Measurements from ENCODE around the gene POLN.

Gene POLN

DNA sequence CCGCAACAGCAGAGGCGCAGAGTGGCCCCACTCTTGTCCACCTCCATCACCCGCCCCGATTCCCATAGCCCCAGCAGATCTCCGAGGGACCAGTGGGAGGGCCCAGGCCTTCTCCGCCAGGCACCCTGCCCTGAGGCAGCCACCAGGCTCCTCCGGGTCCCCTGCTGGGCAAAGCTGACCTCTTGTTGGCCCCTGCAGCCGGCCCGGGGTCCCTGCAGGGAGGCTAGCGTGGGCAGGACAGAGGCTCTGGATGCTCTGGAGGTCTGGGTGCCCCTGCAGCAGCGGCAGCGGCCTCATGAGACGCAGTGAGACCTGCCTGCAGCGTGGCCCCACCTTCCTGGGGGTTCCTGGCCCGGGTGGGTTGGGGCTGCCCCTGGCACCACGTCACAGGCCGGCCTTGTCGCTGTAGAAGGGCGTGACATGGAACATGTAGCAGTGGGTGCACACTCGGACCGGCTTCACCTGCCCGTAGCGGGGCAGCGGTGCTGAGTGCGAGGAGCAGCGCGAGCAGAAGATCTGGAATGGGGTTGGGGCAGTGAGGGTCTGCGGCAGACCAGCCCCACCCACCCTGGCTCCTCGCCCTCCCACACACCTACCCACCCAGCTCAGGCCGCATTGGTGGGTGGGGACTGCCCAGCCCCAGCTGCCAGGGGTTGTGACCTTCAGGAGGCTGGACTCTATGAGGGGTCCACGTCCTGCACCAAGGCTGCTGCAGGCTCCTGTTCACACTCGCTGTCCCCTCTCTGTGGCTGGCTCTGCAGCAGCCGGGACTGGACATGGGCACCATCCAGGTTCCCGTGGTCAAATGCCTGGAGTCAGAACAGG, 28.6 kb upstream of the POLN start:
- TF ChIP-seq, protein P1, sequence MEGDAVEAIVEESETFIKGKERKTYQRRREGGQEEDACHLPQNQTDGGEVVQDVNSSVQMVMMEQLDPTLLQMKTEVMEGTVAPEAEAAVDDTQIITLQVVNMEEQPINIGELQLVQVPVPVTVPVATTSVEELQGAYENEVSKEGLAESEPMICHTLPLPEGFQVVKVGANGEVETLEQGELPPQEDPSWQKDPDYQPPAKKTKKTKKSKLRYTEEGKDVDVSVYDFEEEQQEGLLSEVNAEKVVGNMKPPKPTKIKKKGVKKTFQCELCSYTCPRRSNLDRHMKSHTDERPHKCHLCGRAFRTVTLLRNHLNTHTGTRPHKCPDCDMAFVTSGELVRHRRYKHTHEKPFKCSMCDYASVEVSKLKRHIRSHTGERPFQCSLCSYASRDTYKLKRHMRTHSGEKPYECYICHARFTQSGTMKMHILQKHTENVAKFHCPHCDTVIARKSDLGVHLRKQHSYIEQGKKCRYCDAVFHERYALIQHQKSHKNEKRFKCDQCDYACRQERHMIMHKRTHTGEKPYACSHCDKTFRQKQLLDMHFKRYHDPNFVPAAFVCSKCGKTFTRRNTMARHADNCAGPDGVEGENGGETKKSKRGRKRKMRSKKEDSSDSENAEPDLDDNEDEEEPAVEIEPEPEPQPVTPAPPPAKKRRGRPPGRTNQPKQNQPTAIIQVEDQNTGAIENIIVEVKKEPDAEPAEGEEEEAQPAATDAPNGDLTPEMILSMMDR (IDR thresholded peaks at IDR 0.05) = no peak
- Histone ChIP-seq H3K27ac (no peak overlapping the region), H3K4me3 (no peak overlapping the region)
- DNase-seq (ENCODE audit: low spot score) = no peak

DNA sequence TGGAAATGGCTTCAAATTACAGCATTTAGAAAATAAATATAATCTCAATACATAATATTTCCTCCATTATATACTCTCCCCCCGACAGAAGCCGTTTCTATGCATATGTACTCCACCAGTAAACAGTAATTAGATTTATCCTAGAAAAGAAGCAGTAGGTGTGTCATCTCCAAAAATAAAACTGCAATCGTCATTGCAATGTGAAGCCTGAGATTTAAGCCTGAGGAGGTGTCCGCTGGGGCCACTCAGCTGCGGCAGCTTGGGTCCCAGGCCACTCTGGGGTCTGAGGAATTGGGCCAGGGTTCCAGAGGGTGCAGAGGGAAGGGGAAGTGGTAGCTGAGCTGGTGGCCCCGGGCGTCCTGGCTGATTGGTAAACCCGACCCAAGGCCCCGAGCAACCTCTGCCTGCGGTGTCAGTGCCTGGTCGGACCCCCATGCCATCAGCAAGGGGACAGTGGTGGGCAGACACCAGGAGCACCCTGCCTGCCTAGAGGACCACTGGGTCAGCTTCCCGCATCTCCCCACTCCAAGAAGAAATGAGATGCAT, 27.8 kb upstream of the POLN start:
- TF ChIP-seq, protein P1 (IDR thresholded peaks at IDR 0.05) = no peak
- no peak overlapping the region for H3K4me3 ChIP-seq
- H3K27ac ChIP-seq = no peak overlapping the region
- no peak for DNase-seq (ENCODE audit: low spot score)

DNA sequence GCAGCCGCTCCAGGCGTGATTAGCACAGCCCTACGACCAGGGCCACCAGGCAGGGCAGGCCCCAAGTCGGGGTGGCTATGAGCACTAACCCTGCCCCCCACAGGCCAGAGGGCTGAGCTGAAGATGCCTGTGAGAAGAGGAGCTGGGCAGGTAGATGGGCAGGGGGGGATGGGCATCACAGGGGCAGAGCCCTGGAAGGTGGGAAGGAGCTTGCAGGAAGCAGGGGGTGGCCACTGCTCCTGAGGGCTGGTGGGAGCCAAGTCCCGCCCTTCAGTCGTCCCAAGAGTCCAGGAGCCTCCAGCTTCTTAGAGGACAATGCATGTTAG, 27.2 kb upstream of the POLN start:
- TF ChIP-seq, protein P1 (IDR thresholded peaks at IDR 0.05) = no peak
- no peak for DNase-seq (ENCODE audit: low spot score)
- H3K4me3 ChIP-seq = no peak overlapping the region
- no peak overlapping the region for H3K27ac ChIP-seq

DNA sequence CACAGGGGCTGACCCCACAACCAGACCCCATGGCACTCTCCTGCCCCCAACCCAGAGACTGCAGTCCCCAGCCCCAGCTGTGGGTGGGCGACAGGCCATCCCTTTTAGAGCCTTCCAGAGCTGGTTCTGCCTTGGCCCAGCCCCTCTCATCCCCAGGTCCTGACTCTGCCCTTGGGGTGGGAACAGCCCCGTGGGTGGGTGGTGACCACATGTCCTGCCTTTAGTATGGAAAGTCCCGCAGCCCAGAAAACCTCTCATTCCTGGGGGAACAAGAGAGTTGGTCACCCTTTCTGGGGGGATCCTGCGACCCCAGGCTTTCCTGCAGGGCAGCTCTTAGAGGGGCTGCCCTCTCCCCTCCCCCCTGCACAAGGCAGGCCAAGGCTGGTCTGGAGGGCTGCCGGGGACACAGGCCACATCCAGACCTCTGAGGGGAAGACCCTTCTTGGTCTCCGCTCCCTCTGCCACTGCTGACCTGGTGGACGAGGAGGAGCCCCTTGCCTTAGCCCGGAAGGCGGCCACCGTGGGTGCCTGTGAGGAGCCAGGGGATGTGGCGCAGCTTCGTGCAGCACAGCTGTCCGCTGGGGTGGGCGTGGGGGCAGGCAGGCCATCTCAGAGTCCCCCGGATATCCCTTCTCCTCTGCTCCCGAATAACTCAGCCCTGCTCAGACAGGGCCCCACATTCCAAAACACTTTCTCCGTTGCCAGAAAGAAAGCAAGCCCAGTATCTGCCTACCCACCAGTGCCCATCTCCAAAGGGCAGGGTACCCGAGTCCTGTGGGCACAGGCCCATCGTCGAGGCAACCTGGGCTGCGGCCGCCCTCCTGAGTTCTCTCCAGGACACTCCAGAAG, 26.7 kb upstream of the POLN start:
- Histone ChIP-seq H3K27ac (no peak overlapping the region), H3K4me3 (no peak overlapping the region)
- no peak for DNase-seq (ENCODE audit: low spot score)
- TF ChIP-seq, protein P1 (IDR thresholded peaks at IDR 0.05) = no peak

DNA sequence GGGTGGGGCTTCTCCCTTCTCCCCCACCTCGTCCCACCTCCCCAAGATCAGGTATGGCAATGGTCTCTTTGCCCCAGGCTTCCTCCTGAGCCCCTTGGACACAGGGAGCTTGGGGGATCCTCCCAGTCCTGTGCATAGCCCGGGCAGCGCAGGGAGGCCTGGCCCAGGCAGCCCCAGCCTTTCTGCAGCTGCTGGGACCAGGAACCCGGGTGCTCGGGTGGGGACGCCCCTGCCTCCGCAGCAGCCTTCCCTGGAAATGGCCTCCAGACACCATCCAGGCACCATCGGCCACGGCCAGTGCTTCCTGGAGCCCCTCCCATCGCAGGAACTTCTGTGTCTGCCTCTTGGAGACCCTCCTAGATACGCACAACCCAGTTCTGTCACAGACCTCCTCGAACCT, 25.9 kb upstream of the POLN start:
- H3K27ac ChIP-seq = no peak overlapping the region
- TF ChIP-seq, protein P1 (IDR thresholded peaks at IDR 0.05) = no peak
- no peak for DNase-seq (ENCODE audit: low spot score)
- no peak overlapping the region for H3K4me3 ChIP-seq

DNA sequence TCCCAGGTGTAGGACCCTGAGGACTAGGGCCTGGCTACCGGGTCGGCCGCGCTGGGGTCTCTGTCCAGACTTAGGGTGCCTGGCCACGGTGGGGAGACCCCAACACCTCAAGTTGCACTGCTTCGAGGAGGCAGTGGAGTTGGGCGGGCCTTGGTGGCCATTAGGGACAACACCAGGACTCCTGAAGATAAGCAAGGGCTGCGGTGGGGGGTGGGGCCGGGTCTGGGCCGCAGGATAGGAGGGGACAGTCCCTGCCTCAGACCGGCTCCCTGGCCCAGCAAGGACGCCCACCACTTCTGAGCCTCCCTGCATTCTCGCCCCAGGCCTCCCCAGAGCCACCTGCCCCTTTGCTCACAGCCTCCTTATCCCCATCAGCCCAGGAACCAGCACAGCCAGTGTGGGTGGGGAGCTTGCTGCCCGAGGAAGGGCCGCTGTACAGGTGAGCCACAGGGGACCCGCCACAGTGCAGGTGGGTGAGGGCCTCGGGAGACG, 25.4 kb upstream of the POLN start:
- DNase-seq (ENCODE audit: low spot score) = no peak
- H3K27ac ChIP-seq = no peak overlapping the region
- no peak overlapping the region for H3K4me3 ChIP-seq
- TF ChIP-seq, protein P1 (IDR thresholded peaks at IDR 0.05) = no peak
